ENCODE measurements around the gene CCDC172.

DNA sequence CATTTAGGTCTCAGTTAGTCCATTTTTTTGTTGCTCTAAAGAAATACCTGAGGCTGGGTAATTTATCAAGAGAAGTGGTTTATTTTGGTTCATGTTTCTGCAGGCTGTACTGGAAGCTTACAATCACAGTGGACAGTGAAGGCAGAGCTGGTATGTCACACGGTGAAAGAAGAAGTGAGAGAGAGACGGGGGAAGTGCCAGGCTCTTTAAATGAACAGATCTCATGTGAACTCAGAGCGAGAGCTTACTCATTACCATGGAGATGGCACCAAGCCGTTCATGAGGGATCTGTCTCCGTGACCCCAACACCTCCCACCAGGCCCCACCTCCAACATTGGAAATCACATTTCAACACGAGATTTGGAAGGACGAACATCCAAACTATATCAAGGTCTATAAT is 84.5 kb downstream of the CCDC172 start:
- TF ChIP-seq, protein P1, sequence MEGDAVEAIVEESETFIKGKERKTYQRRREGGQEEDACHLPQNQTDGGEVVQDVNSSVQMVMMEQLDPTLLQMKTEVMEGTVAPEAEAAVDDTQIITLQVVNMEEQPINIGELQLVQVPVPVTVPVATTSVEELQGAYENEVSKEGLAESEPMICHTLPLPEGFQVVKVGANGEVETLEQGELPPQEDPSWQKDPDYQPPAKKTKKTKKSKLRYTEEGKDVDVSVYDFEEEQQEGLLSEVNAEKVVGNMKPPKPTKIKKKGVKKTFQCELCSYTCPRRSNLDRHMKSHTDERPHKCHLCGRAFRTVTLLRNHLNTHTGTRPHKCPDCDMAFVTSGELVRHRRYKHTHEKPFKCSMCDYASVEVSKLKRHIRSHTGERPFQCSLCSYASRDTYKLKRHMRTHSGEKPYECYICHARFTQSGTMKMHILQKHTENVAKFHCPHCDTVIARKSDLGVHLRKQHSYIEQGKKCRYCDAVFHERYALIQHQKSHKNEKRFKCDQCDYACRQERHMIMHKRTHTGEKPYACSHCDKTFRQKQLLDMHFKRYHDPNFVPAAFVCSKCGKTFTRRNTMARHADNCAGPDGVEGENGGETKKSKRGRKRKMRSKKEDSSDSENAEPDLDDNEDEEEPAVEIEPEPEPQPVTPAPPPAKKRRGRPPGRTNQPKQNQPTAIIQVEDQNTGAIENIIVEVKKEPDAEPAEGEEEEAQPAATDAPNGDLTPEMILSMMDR (IDR thresholded peaks at IDR 0.05; ENCODE audit: insufficient read depth, low read length, poor library complexity, severe bottlenecking) = no peak
- TF ChIP-seq EZH2phosphoT487 (conservative IDR thresholded peaks at IDR 0.05; ENCODE audit: low read length) = no peak

Data from SU-DHL-6 (cell line).